Measurements from ENCODE around the gene DIDO1.

The DIDO1 gene

DNA sequence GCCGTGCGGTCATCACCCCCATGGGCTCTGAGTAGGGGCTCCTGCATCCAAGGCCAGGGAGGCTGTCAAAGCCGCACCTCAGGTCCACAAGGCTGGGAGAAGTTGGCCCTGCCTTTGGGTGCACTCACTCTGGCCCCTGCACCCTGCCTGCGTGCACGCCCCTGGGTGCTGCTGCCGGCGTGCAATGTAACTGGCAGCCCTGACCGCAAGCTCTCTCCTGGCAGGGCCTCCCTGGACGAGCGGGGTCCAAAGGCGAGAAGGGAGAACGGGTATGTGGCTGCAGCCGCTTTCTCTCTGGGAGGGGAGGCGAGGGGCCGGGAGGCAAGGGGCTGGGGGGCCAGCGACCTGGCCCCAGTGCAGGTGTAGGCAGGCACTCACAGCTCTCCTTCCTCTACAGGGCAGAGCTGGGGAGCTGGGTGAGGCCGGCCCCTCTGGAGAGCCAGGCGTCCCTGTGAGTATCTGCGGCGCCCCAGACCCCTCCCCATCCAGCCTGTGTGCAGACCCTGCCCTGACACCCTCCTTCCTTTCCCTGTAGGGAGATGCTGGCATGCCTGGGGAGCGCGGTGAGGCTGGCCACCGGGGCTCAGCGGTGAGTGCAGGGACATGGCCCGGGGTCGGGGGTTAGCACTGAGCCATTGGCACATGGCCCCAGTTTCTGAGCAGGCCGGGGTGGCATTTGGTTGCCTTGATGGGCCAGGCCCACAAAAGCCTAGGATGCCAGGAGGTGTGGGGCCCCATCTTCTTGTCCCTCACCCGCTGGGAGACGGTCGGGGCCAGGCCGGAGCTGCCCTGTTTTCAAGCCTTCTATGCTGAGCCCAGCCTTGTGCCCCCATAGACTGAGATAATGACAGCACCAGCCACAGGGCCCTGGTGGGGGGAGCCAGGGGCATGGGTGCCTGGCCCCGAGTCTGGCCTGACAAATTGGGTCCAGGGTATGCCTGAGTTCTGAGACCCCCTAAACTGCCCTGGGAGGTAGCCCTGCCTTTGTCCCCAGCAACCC is 96.8 kb downstream of the DIDO1 start:
- no peak for DNase-seq

DNA sequence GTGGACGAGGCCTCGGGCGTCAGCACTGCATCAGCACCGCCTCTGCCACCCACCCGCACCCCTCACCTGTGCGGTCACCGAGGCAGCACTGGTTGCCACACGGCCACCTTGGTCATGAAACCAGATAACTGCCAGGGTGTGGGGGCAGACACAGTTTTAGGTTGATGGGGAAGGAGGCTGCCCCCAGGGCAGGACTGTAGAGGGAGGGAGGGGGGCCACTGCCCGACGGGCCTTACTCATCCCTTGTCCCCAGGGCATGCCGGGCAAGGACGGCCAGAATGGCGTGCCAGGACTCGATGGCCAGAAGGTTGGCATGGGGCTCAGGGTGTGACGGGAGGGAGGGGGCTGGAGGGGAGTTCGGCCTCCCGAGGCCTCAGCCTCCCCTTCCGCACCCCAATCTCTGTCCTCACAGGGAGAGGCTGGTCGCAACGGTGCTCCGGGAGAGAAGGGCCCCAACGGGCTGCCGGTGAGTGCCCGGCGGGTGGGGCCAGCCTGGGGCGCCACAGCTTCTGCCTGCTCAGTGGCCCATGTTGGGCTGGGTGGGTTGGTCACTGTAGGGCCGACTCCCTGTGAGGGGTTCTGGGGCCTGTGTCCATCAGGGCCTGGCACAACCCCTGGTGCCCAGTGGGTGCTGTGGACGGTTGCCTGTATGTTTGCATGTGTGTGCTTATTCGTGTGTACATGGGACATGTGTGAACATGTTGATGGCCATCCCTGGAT is 97.6 kb downstream of the DIDO1 start:
- no peak for DNase-seq

GRCh38 chr20:62828051-62828450 is 98.3 kb downstream of the DIDO1 start:
- no peak for DNase-seq
